GM18870 (cell line): Measurements from ENCODE around the gene SLC24A3.

Source experiments
- ATAC-seq: cut with Tn5 transposase; IDR thresholded peaks from one replicate; pipeline ENCODE4 v1.9.1; 2021; ENCODE audit warnings: moderate library complexity; ENCODE audit not compliant: unreplicated experiment

SLC24A3 gene

GRCh38 chr20:19212469-19212815, at the start of gene SLC24A3:
Gene SLC24A3 (plus strand): TSS chr20:19212642.
- no peak for ATAC-seq

DNA sequence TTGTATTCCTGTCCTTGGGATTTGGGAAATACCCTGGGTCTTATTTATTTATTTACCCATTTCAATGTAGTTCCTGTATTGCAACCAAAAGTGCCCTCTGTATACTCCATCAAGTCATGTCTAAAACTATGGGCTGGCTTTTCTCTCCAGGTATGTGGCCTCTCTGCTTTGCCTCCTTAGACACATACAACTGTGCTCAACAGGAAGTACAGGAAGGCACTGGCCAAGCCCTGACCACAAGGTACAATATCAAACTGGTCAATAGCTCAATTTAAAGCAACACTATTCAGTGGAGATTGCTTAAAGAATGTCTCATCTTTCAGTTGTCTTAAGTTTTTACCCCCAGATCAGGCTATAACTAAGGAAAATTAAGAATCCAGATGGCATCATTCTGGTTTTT, 42.3 kb upstream of the SLC24A3 start:
- no peak for ATAC-seq

- ATAC-seq = no peak
Measured at GRCh38 chr20:19172637-19173036, 39.8 kb upstream of the SLC24A3 start.

- ATAC-seq = no peak
Measured at GRCh38 chr20:19176470-19177052, 35.9 kb upstream of the SLC24A3 start.

GRCh38 chr20:19181552-19181951, 30.9 kb upstream of the SLC24A3 start:
- ATAC-seq = no peak

- ATAC-seq = no peak
Measured at GRCh38 chr20:19185083-19185482, 27.4 kb upstream of the SLC24A3 start.

- no peak for ATAC-seq
Measured at GRCh38 chr20:19193349-19193748, 19.1 kb upstream of the SLC24A3 start.

GRCh38 chr20:19205981-19206396, 6.5 kb upstream of the SLC24A3 start:
- ATAC-seq = no peak

GRCh38 chr20:19207541-19207940, 4.9 kb upstream of the SLC24A3 start:
- no peak for ATAC-seq

DNA sequence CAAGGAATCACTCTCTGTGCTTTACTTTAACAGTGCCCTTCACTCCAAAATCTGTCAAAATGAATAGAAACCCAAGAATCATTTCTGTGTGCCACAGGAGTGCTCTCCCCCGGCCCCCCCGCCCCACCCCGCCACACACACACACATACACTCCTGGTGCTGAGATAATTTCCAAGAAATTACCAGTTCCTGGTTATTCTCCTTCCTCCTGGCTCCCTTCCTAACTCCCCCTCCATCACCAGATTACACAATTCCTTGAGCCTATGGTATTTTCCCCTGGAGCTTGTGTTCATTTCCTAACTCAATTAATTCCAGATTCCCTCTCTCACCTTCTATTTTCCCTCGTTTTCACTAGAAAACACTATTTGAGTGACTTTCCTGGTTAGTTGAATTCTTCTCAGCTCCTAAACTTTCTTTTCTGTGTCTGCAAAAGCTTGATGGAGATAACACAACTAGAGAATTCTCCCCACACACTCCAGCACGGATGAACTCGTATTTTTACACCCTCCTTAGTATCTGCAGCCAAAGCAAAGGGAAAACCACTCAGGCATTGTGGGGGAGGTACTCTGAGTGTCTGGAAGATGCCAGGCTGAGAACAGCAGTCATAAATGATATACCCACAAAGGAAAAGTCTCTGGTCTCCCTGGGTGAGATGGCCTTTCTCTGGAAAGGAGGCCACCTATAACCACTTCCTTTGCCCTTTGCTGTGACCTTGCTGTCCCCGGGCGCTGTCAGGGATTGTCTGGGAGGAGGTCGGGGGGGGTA, 1.9 kb upstream of the SLC24A3 start:
- ATAC-seq = no peak

GRCh38 chr20:19211252-19211651, 1.2 kb upstream of the SLC24A3 start:
- no peak for ATAC-seq

DNA sequence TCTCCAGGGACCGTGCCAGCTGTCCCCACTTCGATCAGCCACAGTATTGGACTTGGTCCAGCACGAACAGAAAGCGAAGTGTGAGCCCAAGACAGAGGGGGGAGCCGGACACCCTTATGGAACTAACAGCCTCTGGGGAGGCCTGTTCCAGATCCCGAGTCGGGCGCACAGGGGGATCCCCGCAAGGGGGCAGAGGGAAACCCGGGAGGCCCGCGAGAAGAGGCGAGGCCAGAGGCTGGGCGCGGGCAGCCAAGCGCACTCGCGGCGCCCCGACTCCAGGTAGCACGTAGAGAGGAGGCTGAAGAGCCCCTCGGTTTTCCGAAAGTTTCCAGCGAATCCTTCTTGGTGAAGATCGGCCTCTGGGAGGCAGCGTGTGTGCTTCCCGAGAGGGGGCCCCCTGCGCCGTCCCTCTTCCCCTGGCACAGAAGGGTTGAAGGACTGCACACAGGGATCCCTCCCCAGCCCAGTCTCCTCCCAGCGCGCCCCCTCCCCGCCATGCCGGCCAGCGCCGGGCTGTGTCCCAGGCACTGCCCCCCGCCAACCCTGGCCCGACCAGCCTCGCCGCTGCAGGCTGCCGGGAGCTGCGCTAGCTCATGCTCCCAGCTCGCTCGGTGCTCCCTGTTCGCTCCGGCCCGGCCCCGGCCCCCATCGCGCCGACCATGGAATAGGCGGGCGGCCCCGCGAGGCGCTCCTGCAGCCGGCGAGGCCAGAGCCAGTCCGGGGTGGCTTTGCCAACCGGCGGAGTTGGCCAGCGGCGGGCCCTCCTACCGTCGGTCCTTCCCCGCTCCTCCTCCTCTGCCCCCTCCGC, 577 bp upstream of the SLC24A3 start:
- ATAC-seq = no peak

- no peak for ATAC-seq
Measured at GRCh38 chr20:19212821-19213502, 520 bp downstream of the SLC24A3 start.

DNA sequence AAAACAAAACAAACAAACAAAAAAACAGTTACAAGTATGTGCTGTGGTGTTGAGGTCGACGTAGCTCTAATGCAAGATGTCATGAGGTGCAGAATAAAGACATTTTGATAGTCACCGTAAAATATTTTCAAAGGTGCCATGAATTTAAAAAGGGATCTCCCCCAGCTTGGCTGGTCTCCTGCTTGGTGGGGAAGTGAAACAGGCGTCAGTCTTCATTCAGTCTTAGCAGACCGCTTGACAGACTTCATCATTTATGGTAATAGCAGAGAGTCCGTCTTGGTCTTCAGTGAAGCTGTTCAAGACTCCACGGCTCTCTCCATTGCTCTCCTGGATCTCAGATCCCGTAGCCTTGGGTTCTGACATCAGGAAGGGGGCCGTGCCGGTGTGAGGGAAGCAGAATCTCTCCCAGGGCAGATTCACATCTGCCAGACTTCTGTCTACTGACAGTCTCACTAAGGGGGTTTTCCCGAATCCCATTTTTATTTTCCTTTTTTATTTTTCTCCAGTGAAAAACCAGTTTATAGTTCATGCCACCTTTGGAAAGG, 1.6 kb downstream of the SLC24A3 start:
- no peak for ATAC-seq

DNA sequence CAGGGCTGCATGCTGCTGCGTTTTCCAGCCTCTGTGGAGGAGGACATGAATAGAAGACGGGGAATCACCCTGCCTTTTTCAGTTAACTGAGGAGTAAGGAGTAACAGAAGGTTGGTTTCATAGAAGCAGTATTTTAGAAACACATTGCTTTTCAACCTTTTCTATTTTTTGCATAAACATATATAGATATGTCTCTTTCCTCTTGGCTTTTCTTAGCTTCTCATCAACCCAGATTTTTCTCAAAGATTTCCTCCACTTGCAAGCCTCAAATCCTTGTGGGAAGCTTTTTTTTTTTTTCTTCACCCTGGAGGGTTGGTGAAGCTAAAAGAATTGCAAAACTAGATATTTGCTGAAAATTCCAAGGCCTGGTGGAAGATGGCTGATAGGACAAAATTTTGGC, 6.0 kb downstream of the SLC24A3 start:
- ATAC-seq = no peak

GRCh38 chr20:19222520-19223040, 10.1 kb downstream of the SLC24A3 start:
- no peak for ATAC-seq

DNA sequence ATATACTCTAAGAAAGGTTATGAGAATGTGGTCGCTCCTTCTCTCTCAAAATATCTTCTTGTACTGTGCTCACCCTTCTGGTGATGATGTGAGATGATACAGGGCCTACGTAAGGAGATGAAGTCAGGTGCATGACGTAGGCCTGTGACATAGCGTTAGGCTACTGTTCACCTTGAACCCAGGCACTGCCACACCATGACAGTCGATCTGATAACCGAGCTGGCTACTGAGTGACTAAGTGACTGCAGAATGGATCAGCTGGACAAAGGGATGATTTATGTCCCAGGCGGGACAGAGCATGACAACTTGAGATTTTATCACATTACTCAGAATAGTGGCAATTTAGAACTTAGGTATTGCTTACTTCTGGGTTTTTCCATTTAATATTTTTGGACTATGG, 11.2 kb downstream of the SLC24A3 start:
- no peak for ATAC-seq

DNA sequence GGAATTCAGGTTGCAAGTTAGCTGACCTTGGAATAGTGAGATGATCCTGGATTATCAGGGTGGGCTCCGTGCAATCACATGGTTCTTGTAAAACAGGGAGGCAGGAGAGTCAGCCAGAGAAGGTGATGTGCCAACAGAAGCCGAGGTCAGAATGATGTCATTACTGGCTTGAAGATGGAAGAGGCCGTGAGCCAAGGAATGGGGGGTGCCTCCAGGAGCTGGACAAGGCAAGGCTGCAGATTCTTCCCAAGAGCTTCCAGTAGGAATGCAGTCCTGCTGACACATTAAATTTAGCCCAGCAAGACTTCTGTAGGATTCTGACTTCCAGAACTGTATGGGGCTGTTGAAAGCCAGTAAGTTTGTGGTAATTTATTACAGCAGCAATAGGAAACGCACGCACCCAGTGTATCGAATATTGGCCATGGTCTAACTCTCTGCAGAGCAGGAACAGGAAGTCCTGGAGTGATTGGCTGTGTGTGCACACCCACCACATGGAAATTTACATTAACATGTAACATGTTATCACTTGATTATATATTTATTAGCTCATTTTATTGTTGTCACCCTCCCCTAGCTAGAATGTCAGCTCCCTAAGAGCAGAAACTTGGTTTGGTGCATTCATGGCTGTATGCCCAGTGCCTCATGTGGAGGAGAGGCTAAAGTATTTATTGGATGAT, 19.1 kb downstream of the SLC24A3 start:
- no peak for ATAC-seq

DNA sequence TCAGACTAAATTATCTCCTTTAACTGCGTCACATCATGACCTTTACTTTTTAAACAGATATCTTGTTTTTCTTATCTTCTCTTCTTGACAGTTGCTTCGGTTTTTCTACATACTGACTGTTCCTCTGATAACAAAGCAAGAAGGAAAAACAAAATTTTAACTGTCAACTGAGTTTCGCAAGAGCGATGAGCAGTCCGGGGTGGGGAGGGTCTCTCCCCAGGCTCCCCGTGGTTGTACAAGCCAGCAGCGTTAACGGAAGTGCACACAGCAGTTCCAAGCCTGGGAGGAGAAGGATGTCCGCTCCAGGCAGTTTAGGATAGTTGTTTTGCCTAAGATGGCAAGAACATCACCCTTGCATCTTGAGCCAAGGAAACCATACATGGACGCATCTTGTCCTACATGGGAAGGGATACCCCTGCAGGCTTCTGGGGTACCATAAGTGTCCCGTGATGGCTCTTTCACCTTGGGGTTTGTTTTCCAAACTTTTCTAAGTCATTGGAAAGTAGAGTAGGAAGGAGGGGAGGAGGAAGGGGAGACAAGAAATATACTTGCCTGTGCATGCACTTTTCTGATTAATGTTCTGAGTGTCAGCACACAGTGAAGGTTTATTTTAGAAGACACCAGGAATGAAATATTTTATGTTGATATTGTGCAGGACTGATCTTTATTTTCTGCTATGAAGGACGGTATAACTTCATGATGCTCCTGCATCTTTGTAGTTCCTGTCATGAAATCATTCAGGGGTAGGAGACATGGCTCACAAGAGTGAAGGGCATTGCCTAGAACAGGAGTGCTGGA, 20.8 kb downstream of the SLC24A3 start:
- no peak for ATAC-seq
